Activated CD4-positive, CD25-positive, alpha-beta regulatory T cell (primary cell): ENCODE data around the gene CTSG.
A peak's percentile ranks its signal among the peaks of the same experiment; 100 is the strongest.
"Not testable (repeated sequence)": the region's sequence is repeated elsewhere in the genome, so short reads cannot be mapped to it uniquely, and the experiment has no call there.

ENCODE experiments used
- DNase-seq, 4 experiments: peaks; one replicate each; lab custom pipeline; 2025; lab: John Stamatoyannopoulos, UW

The CTSG gene

GRCh38 chr14:24576182-24576581 is at the start of gene CTSG:
TSS of gene CTSG (minus strand) at chr14:24576250. CDS start at chr14:24576223, 27 bp downstream.
- no peak for DNase-seq

GRCh38 chr14:24613747-24614146 is 37.7 kb upstream of the CTSG start:
- no peak for DNase-seq

GRCh38 chr14:24613241-24613640 is 37.2 kb upstream of the CTSG start:
- DNase-seq: no peak

- DNase-seq: no peak
These were observed 36.1 kb upstream of the CTSG start for GRCh38 chr14:24612196-24612595.

- DNase-seq: no peak
These were observed 33.8 kb upstream of the CTSG start, which contains the start of gene GZMH for GRCh38 chr14:24609655-24610344. TSS of gene GZMH (minus strand) at chr14:24609685. CDS start at chr14:24609613, 72 bp downstream.

- no peak for DNase-seq
These were observed 31.8 kb upstream of the CTSG start for GRCh38 chr14:24607635-24608514.

GRCh38 chr14:24607081-24607480 is 31.0 kb upstream of the CTSG start:
- DNase-seq: no peak

GRCh38 chr14:24606297-24606696 is 30.2 kb upstream of the CTSG start:
- no peak for DNase-seq

- DNase-seq: peak; percentile 9 to 58 (median 24)
These were observed 29.6 kb upstream of the CTSG start for GRCh38 chr14:24605435-24606190.

GRCh38 chr14:24597403-24597802 is 21.4 kb upstream of the CTSG start:
- no peak for DNase-seq

GRCh38 chr14:24595073-24595808 is 19.2 kb upstream of the CTSG start:
- no peak for DNase-seq

- not testable (repeated sequence) for DNase-seq
These were observed 15.0 kb upstream of the CTSG start for GRCh38 chr14:24591004-24591403.

GRCh38 chr14:24584402-24584801 is 8.4 kb upstream of the CTSG start:
- DNase-seq: not testable (repeated sequence)

GRCh38 chr14:24578558-24578957 is 2.5 kb upstream of the CTSG start:
- DNase-seq: no peak

- no peak for DNase-seq
These were observed 721 bp upstream of the CTSG start for GRCh38 chr14:24576771-24577170.

- no peak for DNase-seq
These were observed 1.8 kb downstream of the CTSG start for GRCh38 chr14:24574206-24574774.

GRCh38 chr14:24566318-24566717 is 9.7 kb downstream of the CTSG start:
- DNase-seq: no peak

GRCh38 chr14:24565766-24566165 is 10.3 kb downstream of the CTSG start:
- no peak for DNase-seq

- no peak for DNase-seq
These were observed 12.5 kb downstream of the CTSG start for GRCh38 chr14:24563505-24563904.

GRCh38 chr14:24556756-24557155 is 19.3 kb downstream of the CTSG start:
- DNase-seq: no peak

- not testable (repeated sequence) for DNase-seq
These were observed 27.0 kb downstream of the CTSG start for GRCh38 chr14:24549064-24549463.
